Mesenchymal stem cell (in vitro differentiated cells and primary cell): Measurements from ENCODE around the gene FADS3.

ENCODE experiments used
- DNase-seq: peaks from one replicate; pipeline ENCODE4 v3.0.0-alpha.2; 2013
- H2AFZ ChIP-seq: one replicate; pipeline ENCODE4 v1.6.1; 2013; ENCODE audit warnings: low read depth, mild to moderate bottlenecking, control low read depth, inconsistent platforms, low read length, moderate library complexity
- H2AK5ac ChIP-seq: 2 replicates; pipeline ENCODE4 v1.6.1; 2013; ENCODE audit warnings: low read length, moderate library complexity, mild to moderate bottlenecking, inconsistent platforms; ENCODE audit not compliant: severe bottlenecking
- H2BK120ac ChIP-seq: one replicate; pipeline ENCODE4 v1.6.1; 2013; ENCODE audit warnings: low read depth, mild to moderate bottlenecking, inconsistent platforms, low read length, moderate library complexity
- H2BK12ac ChIP-seq, 2 experiments: one replicate each; pipeline ENCODE4 v1.6.1; 2013; ENCODE audit warnings: inconsistent platforms in 2 of 2, low read length in 2 of 2, mild to moderate bottlenecking in 2 of 2, moderate library complexity in 2 of 2, control low read depth in 1 of 2
- H2BK15ac ChIP-seq: one replicate; pipeline ENCODE4 v1.6.1; 2013; ENCODE audit warnings: mild to moderate bottlenecking, low read depth, inconsistent platforms; ENCODE audit not compliant: poor library complexity, severe bottlenecking
- H2BK5ac ChIP-seq: 2 replicates; pipeline ENCODE4 v1.6.1; 2013; ENCODE audit warnings: low read depth, mild to moderate bottlenecking, low read length, control low read depth, inconsistent platforms; ENCODE audit not compliant: poor library complexity, severe bottlenecking
- H3K14ac ChIP-seq, 2 experiments: one replicate each; pipeline ENCODE4 v1.6.1; 2013; ENCODE audit warnings: inconsistent platforms in 2 of 2, low read length in 2 of 2, control low read depth in 1 of 2, mild to moderate bottlenecking in 1 of 2, moderate library complexity in 1 of 2
- H3K18ac ChIP-seq, 2 experiments: one replicate each; pipeline ENCODE4 v1.6.1; 2013; ENCODE audit warnings: inconsistent platforms in 2 of 2, low read length in 2 of 2, control low read depth in 1 of 2, low read depth in 1 of 2, mild to moderate bottlenecking in 1 of 2
- H3K23ac ChIP-seq, 2 experiments: one replicate each; pipeline ENCODE4 v1.6.1; 2013; ENCODE audit warnings: inconsistent platforms in 2 of 2, low read length in 2 of 2, mild to moderate bottlenecking in 2 of 2, moderate library complexity in 2 of 2, control low read depth in 1 of 2
- H3K27ac ChIP-seq: 2 replicates; pipeline ENCODE4 v1.5.1; 2013; ENCODE audit warnings: mild to moderate bottlenecking, moderate library complexity, low read length, control low read depth, inconsistent platforms; ENCODE audit not compliant: poor library complexity, severe bottlenecking
- H3K27me3 ChIP-seq, 2 experiments: 2 replicates each; pipeline versions ENCODE4 v1.6.1 to v1.7.0; 2013; ENCODE audit warnings: low read length in 2 of 2, mild to moderate bottlenecking in 2 of 2, moderate library complexity in 2 of 2, control low read depth in 1 of 2, inconsistent platforms in 1 of 2; ENCODE audit not compliant: control insufficient read depth in 1 of 2, insufficient read depth in 1 of 2
- H3K36me3 ChIP-seq, 2 experiments: 2 replicates each; pipeline versions ENCODE4 v1.6.1 to v1.7.0; 2013; ENCODE audit warnings: low read length in 2 of 2, control low read depth in 1 of 2, inconsistent platforms in 1 of 2, low read depth in 1 of 2, mild to moderate bottlenecking in 1 of 2; ENCODE audit not compliant: insufficient read depth in 2 of 2, control insufficient read depth in 1 of 2
- H3K4ac ChIP-seq, 2 experiments: one replicate each; pipeline ENCODE4 v1.6.1; 2013; ENCODE audit warnings: inconsistent platforms in 2 of 2, low read length in 2 of 2, mild to moderate bottlenecking in 2 of 2, moderate library complexity in 2 of 2, control low read depth in 1 of 2, low read depth in 1 of 2
- H3K4me1 ChIP-seq: 2 replicates; pipeline ENCODE4 v1.6.1; 2013; ENCODE audit warnings: low read depth, low read length, control low read depth; ENCODE audit not compliant: control insufficient read depth, insufficient read depth
- H3K4me2 ChIP-seq: 2 replicates; pipeline ENCODE4 v1.6.1; 2013; ENCODE audit warnings: low read length, mild to moderate bottlenecking, inconsistent platforms; ENCODE audit not compliant: poor library complexity, severe bottlenecking
- H3K4me3 ChIP-seq, 2 experiments: 2 replicates each; pipeline versions ENCODE4 v1.5.1 to v1.7.0; 2013; ENCODE audit warnings: low read length in 2 of 2, mild to moderate bottlenecking in 2 of 2, control low read depth in 1 of 2, low read depth in 1 of 2; ENCODE audit not compliant: insufficient read depth in 1 of 2
- H3K79me1 ChIP-seq: replicated peaks from 2 replicates; pipeline ENCODE4 v1.6.1; 2013; ENCODE audit warnings: mild to moderate bottlenecking, control low read depth, low read length, inconsistent platforms; ENCODE audit not compliant: poor library complexity, severe bottlenecking
- H3K9ac ChIP-seq: 2 replicates; pipeline ENCODE4 v1.7.0; 2013; ENCODE audit warnings: mild to moderate bottlenecking, low read length, moderate library complexity
- H3K9me3 ChIP-seq: 2 replicates; pipeline ENCODE4 v1.7.0; 2013; ENCODE audit warnings: mild to moderate bottlenecking, low read length; ENCODE audit not compliant: control insufficient read depth
- H4K8ac ChIP-seq: one replicate; pipeline ENCODE4 v1.6.1; 2013; ENCODE audit warnings: inconsistent platforms, mild to moderate bottlenecking, low read length, moderate library complexity
- H4K91ac ChIP-seq: one replicate; pipeline ENCODE4 v1.6.1; 2013; ENCODE audit warnings: mild to moderate bottlenecking, low read length, inconsistent platforms
- WGBS: methylation state at CpG from one replicate; pipeline ENCODE4 v1.1.7; 2013; ENCODE audit warnings: mixed read lengths; 5-methylcytosine and 5-hydroxymethylcytosine counted together

FADS3 gene

DNA sequence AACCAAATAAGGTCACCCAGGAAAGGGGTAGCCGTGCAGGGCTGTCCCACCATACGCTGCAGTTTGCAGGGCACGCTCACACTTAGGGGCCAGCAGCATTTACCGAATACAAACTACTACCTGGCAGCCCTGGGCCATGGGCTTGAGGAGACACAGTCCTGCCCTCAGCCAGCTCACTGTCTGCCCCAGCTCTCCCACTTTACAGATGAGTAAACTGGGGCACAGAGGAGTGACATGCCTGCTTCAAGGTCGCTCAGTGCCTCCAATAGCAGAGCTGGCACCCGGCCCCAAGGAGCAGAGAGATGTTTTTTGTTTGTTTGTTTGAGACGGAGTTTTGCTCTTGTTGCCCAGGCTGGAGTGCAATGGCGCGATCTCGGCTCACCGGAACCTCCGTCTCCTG lies 2.8 kb downstream of the FADS3 start:
- Histone ChIP-seq H3K9ac (no peak overlapping the region), H3K27ac (peak overlapping the region; percentile 38), H2BK5ac (no peak overlapping the region), H3K4me1 (peaks cover 27% of the 10 kb centered on the region), H3K79me1 (peaks cover 35% of the 10 kb centered on the region), H2AFZ (no peak overlapping the region), H2BK15ac (no peak overlapping the region), H3K23ac (no peak overlapping the region), H3K18ac (peak overlapping the region; percentile 6 to 37), H3K14ac (no peak overlapping the region), H3K4me3 (no peak overlapping the region), H2AK5ac (no peak overlapping the region), H3K27me3 (no peaks in the 10 kb centered on the region), H3K4me2 (no peak overlapping the region), H3K9me3 (no peaks in the 10 kb centered on the region), H3K36me3 (peaks cover 0 to 21% of the 10 kb centered on the region in 2 experiments), H3K4ac (peak overlapping the region; percentile 22 to 80), H2BK12ac (peak overlapping the region in 1 of 2 experiments; percentile 7), H4K91ac (peak overlapping the region; percentile 89), H4K8ac (peak overlapping the region; percentile 4), H2BK120ac (peak overlapping the region; percentile 39)
- 88% methylated on average over 12 of the region's 12 CpGs for WGBS
- DNase-seq, result no peak

DNA sequence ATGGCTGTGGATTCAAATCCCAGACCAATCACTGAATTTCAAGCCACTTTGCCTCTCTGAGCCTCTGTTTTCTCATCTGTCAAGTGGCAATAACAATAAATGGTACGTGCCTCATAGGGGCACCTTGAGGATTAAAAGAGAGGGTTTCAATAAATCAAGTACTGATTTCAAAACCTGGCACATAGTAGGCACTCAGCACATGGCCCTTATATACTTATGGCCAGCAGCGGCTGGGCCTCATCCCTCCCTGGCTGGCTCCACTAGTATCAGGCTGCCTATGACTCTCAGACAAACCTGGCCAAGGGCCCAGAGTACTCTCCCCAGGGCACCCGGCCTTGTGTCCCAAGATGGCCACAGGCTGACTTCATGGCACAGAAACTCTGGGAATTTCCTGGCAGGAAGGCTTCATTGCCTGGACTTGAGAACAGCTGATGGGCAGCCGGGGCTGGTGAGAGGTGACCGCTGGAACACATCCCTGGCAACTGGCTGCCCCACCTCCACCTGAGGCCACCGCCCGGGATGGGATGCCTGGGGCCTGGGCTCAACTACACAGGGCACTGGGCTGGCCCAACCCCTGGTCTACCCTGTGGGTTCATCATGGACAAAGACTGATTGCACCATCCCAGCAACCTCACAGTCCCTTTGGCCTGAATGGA lies 3.4 kb downstream of the FADS3 start:
- Histone ChIP-seq H4K8ac (peak overlapping the region; percentile 57), H4K91ac (peak overlapping the region; percentile 89), H3K36me3 (peaks cover 0 to 27% of the 10 kb centered on the region in 2 experiments), H2AFZ (no peak overlapping the region), H3K14ac (no peak overlapping the region), H3K27me3 (no peaks in the 10 kb centered on the region), H3K4ac (peak overlapping the region in 1 of 2 experiments; percentile 80), H3K9me3 (no peaks in the 10 kb centered on the region), H3K4me3 (no peak overlapping the region), H3K4me2 (no peak overlapping the region), H2BK5ac (no peak overlapping the region), H3K18ac (peak overlapping the region in 1 of 2 experiments; percentile 37), H3K4me1 (peaks cover 27% of the 10 kb centered on the region), H3K23ac (no peak overlapping the region), H3K79me1 (peaks cover 39% of the 10 kb centered on the region), H2AK5ac (no peak overlapping the region), H2BK12ac (peak overlapping the region in 1 of 2 experiments; percentile 7), H2BK15ac (no peak overlapping the region), H3K9ac (peak overlapping the region; percentile 37), H3K27ac (peak overlapping the region; percentile 38), H2BK120ac (peak overlapping the region; percentile 6)
- DNase-seq, result peak; percentile 90
- WGBS, result 64% methylated on average over 7 of the region's 7 CpGs

DNA sequence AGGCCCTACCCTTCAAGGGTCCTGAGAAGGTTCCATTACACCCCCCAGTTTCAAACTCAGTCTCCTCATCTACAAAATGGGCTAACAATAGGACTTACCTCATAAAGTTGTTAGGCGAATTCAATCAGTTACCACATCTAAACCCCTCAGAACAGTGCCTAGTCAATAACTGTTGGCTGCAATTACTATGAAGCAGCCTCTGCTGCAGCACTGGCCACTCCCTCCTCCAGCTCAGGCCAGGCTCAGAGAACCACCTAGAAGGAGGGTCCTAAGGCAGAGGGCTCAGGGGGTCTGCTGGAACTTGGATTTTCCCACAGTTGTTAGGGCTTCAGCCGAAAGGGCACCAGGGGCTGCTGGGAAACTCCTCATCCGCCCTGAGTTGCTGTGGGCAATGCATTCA lies 4.7 kb downstream of the FADS3 start:
- no peaks in the 10 kb centered on the region for H3K9me3 ChIP-seq
- 95% methylated on average over 3 of the region's 3 CpGs for WGBS
- H2BK12ac ChIP-seq, result no peak overlapping the region
- no peak overlapping the region for H2BK120ac ChIP-seq
- H4K91ac ChIP-seq, result no peak overlapping the region
- H3K4ac ChIP-seq, result no peak overlapping the region
- H3K79me1 ChIP-seq, result peaks cover 42% of the 10 kb centered on the region
- peak overlapping the region in 1 of 2 experiments; percentile 68 for H3K14ac ChIP-seq
- no peak overlapping the region for H2AFZ ChIP-seq
- H2BK5ac ChIP-seq, result no peak overlapping the region
- H3K18ac ChIP-seq, result no peak overlapping the region
- H2AK5ac ChIP-seq, result no peak overlapping the region
- no peaks in the 10 kb centered on the region for H3K27me3 ChIP-seq
- no peak overlapping the region for H3K23ac ChIP-seq
- H3K4me1 ChIP-seq, result peaks cover 22% of the 10 kb centered on the region
- no peak overlapping the region for H4K8ac ChIP-seq
- no peak overlapping the region for H3K4me2 ChIP-seq
- no peak overlapping the region for H3K27ac ChIP-seq
- H3K4me3 ChIP-seq, result no peak overlapping the region
- H3K36me3 ChIP-seq, result peaks cover 0 to 27% of the 10 kb centered on the region in 2 experiments
- DNase-seq, result no peak
- no peak overlapping the region for H2BK15ac ChIP-seq
- no peak overlapping the region for H3K9ac ChIP-seq

DNA sequence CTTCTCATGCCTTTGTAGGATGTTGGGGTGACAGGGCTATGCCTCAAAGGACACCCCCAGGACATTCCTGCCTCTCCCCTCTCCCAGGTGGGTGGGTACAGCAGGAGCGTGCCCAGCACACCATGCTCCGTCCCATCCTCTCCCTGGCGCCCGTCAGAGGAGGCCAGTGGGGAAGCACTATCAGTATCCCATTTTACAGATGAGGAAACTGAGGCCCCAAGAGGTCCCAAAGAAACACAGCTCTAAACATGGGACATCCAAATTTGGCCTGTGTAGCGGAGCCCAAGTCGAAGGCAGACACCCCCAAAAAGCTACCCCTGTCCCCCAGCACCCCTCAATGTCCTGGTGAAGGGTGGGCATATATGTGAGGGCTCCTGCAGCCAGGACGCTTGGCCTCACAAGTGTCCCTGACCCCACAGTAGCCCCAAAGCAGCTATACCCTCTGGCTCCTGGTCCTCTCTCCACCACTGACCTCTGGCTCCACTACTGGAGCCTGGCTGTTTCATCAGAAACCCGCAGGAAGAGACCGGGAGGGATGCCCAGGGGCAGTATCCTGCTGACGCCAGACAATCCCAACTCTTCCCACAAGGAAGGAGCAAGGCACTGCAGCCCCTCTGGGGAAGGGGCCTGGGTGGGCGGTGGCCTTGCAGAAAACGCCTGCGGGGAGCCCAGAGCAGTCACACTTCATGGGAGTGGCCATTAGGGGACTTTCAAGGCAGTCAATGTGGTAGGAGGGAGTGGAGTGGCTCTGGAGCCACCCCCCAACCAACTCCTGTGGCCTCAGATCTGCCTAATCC lies 5.4 kb downstream of the FADS3 start:
- no peak overlapping the region for H4K91ac ChIP-seq
- H3K79me1 ChIP-seq, result peaks cover 42% of the 10 kb centered on the region
- H4K8ac ChIP-seq, result no peak overlapping the region
- H2AK5ac ChIP-seq, result no peak overlapping the region
- H3K27me3 ChIP-seq, result no peaks in the 10 kb centered on the region
- no peak overlapping the region for H2BK5ac ChIP-seq
- H2AFZ ChIP-seq, result no peak overlapping the region
- H3K18ac ChIP-seq, result no peak overlapping the region
- no peak for DNase-seq
- H2BK12ac ChIP-seq, result peak overlapping the region in 1 of 2 experiments; percentile 3
- H3K14ac ChIP-seq, result no peak overlapping the region
- H3K4me1 ChIP-seq, result peaks cover 23% of the 10 kb centered on the region
- no peak overlapping the region for H3K4ac ChIP-seq
- no peak overlapping the region for H3K4me2 ChIP-seq
- H3K36me3 ChIP-seq, result peaks cover 0 to 27% of the 10 kb centered on the region in 2 experiments
- no peak overlapping the region for H3K9ac ChIP-seq
- H3K23ac ChIP-seq, result no peak overlapping the region
- no peak overlapping the region for H2BK120ac ChIP-seq
- no peaks in the 10 kb centered on the region for H3K9me3 ChIP-seq
- H3K4me3 ChIP-seq, result no peak overlapping the region
- WGBS, result 96% methylated on average over 10 of the region's 13 CpGs
- no peak overlapping the region for H2BK15ac ChIP-seq
- no peak overlapping the region for H3K27ac ChIP-seq
